HG03280 (cell line): ENCODE data around the gene KLHL10.
"Not testable (repeated sequence)": the region's sequence is repeated elsewhere in the genome, so short reads cannot be mapped to it uniquely, and the experiment has no call there.

ENCODE experiments used
- ATAC-seq: cut with Tn5 transposase; IDR thresholded peaks from one replicate; pipeline ENCODE4 v1.9.1; 2021; ENCODE audit warnings: mild to moderate bottlenecking, moderate library complexity; ENCODE audit not compliant: unreplicated experiment

The KLHL10 gene

GRCh38 chr17:41813152-41813680 is 24.4 kb upstream of the KLHL10 start:
- ATAC-seq, result no peak

- no peak for ATAC-seq
Measured at GRCh38 chr17:41813699-41814124, 23.9 kb upstream of the KLHL10 start.

- no peak for ATAC-seq
Measured at GRCh38 chr17:41814195-41814594, 23.4 kb upstream of the KLHL10 start.

- no peak for ATAC-seq
Measured at GRCh38 chr17:41816637-41817320, 20.8 kb upstream of the KLHL10 start.

GRCh38 chr17:41818024-41818423 is 19.6 kb upstream of the KLHL10 start:
- no peak for ATAC-seq

- no peak for ATAC-seq
Measured at GRCh38 chr17:41821776-41822175, 15.8 kb upstream of the KLHL10 start.

GRCh38 chr17:41822216-41823140 is 15.1 kb upstream of the KLHL10 start:
- no peak for ATAC-seq

- ATAC-seq, result no peak
Measured at GRCh38 chr17:41823141-41823524, 14.5 kb upstream of the KLHL10 start.

GRCh38 chr17:41823580-41823979 is 14.0 kb upstream of the KLHL10 start:
- no peak for ATAC-seq

- no peak for ATAC-seq
Measured at GRCh38 chr17:41824086-41824485, 13.5 kb upstream of the KLHL10 start.

GRCh38 chr17:41825175-41825845 is 12.3 kb upstream of the KLHL10 start:
- ATAC-seq, result no peak

- ATAC-seq, result not testable (repeated sequence)
Measured at GRCh38 chr17:41829961-41830360, 7.7 kb upstream of the KLHL10 start.

GRCh38 chr17:41835214-41835799 is 2.3 kb upstream of the KLHL10 start:
- ATAC-seq, result peak; percentile 33

- peak; percentile 77 for ATAC-seq
Measured at GRCh38 chr17:41835800-41836549, 1.6 kb upstream of the KLHL10 start, which contains the start of gene NT5C3B. TSS of gene NT5C3B (minus strand) at chr17:41836232. CDS start at chr17:41836193, 39 bp downstream.

GRCh38 chr17:41836550-41837196 is 952 bp upstream of the KLHL10 start:
- no peak for ATAC-seq

- ATAC-seq, result not testable (repeated sequence)
Measured at GRCh38 chr17:41839448-41839847, 1.8 kb downstream of the KLHL10 start.

- not testable (repeated sequence) for ATAC-seq
Measured at GRCh38 chr17:41840781-41841180, 3.2 kb downstream of the KLHL10 start.

- no peak for ATAC-seq
Measured at GRCh38 chr17:41844971-41845370, 7.3 kb downstream of the KLHL10 start.

GRCh38 chr17:41848788-41849187 is 11.2 kb downstream of the KLHL10 start:
- ATAC-seq, result no peak
